ENCODE data around the gene ARHGEF2.

- TF ChIP-seq, protein P1, sequence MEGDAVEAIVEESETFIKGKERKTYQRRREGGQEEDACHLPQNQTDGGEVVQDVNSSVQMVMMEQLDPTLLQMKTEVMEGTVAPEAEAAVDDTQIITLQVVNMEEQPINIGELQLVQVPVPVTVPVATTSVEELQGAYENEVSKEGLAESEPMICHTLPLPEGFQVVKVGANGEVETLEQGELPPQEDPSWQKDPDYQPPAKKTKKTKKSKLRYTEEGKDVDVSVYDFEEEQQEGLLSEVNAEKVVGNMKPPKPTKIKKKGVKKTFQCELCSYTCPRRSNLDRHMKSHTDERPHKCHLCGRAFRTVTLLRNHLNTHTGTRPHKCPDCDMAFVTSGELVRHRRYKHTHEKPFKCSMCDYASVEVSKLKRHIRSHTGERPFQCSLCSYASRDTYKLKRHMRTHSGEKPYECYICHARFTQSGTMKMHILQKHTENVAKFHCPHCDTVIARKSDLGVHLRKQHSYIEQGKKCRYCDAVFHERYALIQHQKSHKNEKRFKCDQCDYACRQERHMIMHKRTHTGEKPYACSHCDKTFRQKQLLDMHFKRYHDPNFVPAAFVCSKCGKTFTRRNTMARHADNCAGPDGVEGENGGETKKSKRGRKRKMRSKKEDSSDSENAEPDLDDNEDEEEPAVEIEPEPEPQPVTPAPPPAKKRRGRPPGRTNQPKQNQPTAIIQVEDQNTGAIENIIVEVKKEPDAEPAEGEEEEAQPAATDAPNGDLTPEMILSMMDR (IDR thresholded peaks at IDR 0.05): no peak
- TF ChIP-seq EP300 (IDR thresholded peaks at IDR 0.05): no peak
These were observed 10.3 kb downstream of the ARHGEF2 start for GRCh38 chr1:155968051-155968400.
